Measurements from ENCODE around the gene GCNA. TPM values are rescaled to one million over a fixed set of nuclear protein-coding genes. Genes with fewer than 3 reads are reported as not detected.

The GCNA gene
- total and polyA plus RNA-seq, 10 of the 15 experiments (the other 5 are each of a cell fraction or from before 2014, with no cell fraction given) = 0.37 to 1.6 (median 0.90) TPM

DNA sequence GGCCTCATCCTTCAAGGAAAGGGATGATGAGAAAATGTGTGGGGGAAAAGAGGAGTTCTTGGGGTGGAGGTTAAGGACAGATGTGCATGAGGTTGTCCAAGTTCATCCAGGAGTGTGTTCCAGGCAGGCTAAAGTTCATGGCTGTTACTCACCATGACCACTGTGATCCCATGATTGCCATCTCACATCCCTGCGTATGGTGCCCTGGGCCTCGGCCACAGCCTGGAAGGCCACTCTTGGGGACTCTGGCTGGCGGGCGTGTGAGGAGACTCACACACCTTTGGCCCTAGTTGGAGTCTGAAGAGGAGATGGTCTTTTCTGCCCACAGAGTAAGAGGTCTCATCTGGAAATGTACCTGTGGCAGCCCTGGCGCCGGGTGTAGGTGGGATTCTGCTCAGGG, 81.7 kb downstream of the GCNA start:
- H3K27me3 ChIP-seq (replicated peaks in 1 of 2; ENCODE audit: control insufficient read depth in 2 of 2, insufficient read depth in 2 of 2, low read length in 1 of 2) = no peaks in the 10 kb centered on the region
- FAIRE-seq (no peak), ATAC-seq (no peak), DNase-seq (ENCODE audit: low read depth, low spot score) (no peak)
- no peaks in the 10 kb centered on the region for H3K36me3 ChIP-seq (ENCODE audit: control insufficient read depth in 2 of 2, insufficient read depth in 2 of 2, low read length in 1 of 2)
- no peak overlapping the region for H3K27ac ChIP-seq (ENCODE audit: control insufficient read depth, insufficient read depth)
- no TSS peak for BruUV-seq (replicated peaks)
- POLR2A ChIA-PET = no interaction called here
- in situ Hi-C loops (cut with MboI) (loop anchor here (25.0 kb wide), 2 partner anchors 202 to 873 kb away; no protein-coding TSS in a partner anchor), intact Hi-C loops (cut with micrococcal nuclease; ENCODE audit: unreplicated experiment) (no loop called here)
- CTCF ChIA-PET = no interaction called here
- H3K4me2 ChIP-seq (ENCODE audit: control insufficient read depth, insufficient read depth) = no peak overlapping the region
- no peak for TF ChIP-seq ATF2 (IDR thresholded peaks at IDR 0.05; ENCODE audit: low read length)
- TF ChIP-seq HDGF (IDR thresholded peaks at IDR 0.05) = no peak
- TF ChIP-seq POLR2AphosphoS5 (IDR thresholded peaks at IDR 0.05; ENCODE audit: low read length) = no peak
- TF ChIP-seq PML (IDR thresholded peaks at IDR 0.05; ENCODE audit: low read length) = no peak
- no peak for TF ChIP-seq NFIC (IDR thresholded peaks at IDR 0.05; ENCODE audit: low read depth, low read length)
- TF ChIP-seq ZNF592 (IDR thresholded peaks at IDR 0.05) = no peak
- RAD21 ChIA-PET (ENCODE audit: unreplicated experiment) = no interaction called here
- H3K79me2 ChIP-seq (ENCODE audit: control insufficient read depth, insufficient read depth, low read length) = no peaks in the 10 kb centered on the region
- no peak overlapping the region for H2AFZ ChIP-seq (ENCODE audit: control insufficient read depth, low read depth, low read length)
- WGBS (ENCODE audit: insufficient coverage, insufficient replicate concordance, low lambda C conversion rate, missing lambda C conversion rate) = 89% methylated on average over 4 of the region's 6 CpGs
- no peak overlapping the region for H3K9ac ChIP-seq (ENCODE audit: control insufficient read depth, insufficient read depth, low read length)
- no peaks in the 10 kb centered on the region for H4K20me1 ChIP-seq (ENCODE audit: control insufficient read depth, insufficient read depth)
- H3K4me1 ChIP-seq (ENCODE audit: control insufficient read depth, insufficient read depth, low read length) = peaks cover 5% of the 10 kb centered on the region
- no peak overlapping the region for H3K4me3 ChIP-seq
- no peaks in the 10 kb centered on the region for H3K9me3 ChIP-seq (replicated peaks; ENCODE audit: control insufficient read depth, insufficient read depth, low read length)
- SMC1A ChIA-PET (ENCODE audit: uncharacterized antibody, unreplicated experiment) = no interaction called here
